Endothelial cell of umbilical vein (primary cell): ENCODE results near the gene SERPINB5. TPM values are rescaled to one million over a fixed set of nuclear protein-coding genes. Genes with fewer than 3 reads are reported as not detected.

ENCODE experiments used
- BruUV-seq: library from RNA; stranded (reverse); fragments of 400-500 nt; replicated peaks from 2 replicates; lab custom pipeline; 2021; lab: Mats Ljungman, UMichigan
- CTCF ChIA-PET: fragments of 300-600, 350-600 bp; sonication (Branson Sonifier 250); formaldehyde crosslinking; loops from one replicate; lab custom pipeline; 2021; ENCODE audit warnings: antibody characterized with exemption, inconsistent platforms; lab: Charles Lee
- POLR2A ChIA-PET: fragments of 300-600, 350-600 bp; sonication (Branson Sonifier 250); formaldehyde crosslinking; loops from one replicate; lab custom pipeline; 2021; ENCODE audit warnings: antibody characterized with exemption, inconsistent platforms; lab: Charles Lee
- DNase-seq: peaks from one replicate; pipeline ENCODE4 v3.0.0-alpha.2; 2011; ENCODE audit warnings: low read depth, low spot score
- FAIRE-seq: peaks from 2 replicates; lab custom pipeline; 2011; peaks lifted over from hg19 to GRCh38; lab: Jason Lieb, UNC
- H2AFZ ChIP-seq: 2 replicates; pipeline ENCODE4 v1.6.0; 2012; ENCODE audit warnings: low read depth, low read length, control low read depth, inconsistent platforms
- H3K27ac ChIP-seq: 2 replicates; pipeline ENCODE4 v1.5.1; 2011; ENCODE audit warnings: low read depth, mild to moderate bottlenecking, control low read depth, low read length, moderate library complexity; ENCODE audit not compliant: insufficient read depth
- H3K27me3 ChIP-seq, 2 experiments: 2 replicates each; pipeline versions ENCODE4 v1.6.0 to v1.6.1; 2011; ENCODE audit warnings: low read length in 2 of 2, mixed read lengths in 1 of 2; ENCODE audit not compliant: control insufficient read depth in 2 of 2, insufficient read depth in 2 of 2
- H3K36me3 ChIP-seq, 2 experiments: 2 replicates in 1 of 2; 3 replicates in 1 of 2; pipeline ENCODE4 v1.5.1; 2011; ENCODE audit warnings: low read length in 2 of 2, mild to moderate bottlenecking in 1 of 2, moderate library complexity in 1 of 2; ENCODE audit not compliant: control insufficient read depth in 2 of 2, insufficient read depth in 2 of 2; ENCODE audit errors: extremely low read depth in 1 of 2
- H3K4me1 ChIP-seq: 3 replicates; pipeline ENCODE4 v1.5.1; 2011; ENCODE audit warnings: mild to moderate bottlenecking, low read length; ENCODE audit not compliant: control insufficient read depth, insufficient read depth; ENCODE audit errors: extremely low read depth
- H3K4me2 ChIP-seq: 2 replicates; pipeline ENCODE4 v1.6.1; 2011; ENCODE audit warnings: low read length, control low read depth, mixed read lengths; ENCODE audit not compliant: insufficient read depth
- H3K4me3 ChIP-seq, 3 experiments: fragments of 200-600 bp in 1 of 3; sonication (generic), shearing (Covaris generic) in 1 of 3; replicated peaks in 1 of 3; 2 replicates each; pipeline ENCODE4 v1.5.1; 2011 to 2016; ENCODE audit warnings: control low read depth in 3 of 3, low read length in 3 of 3, mild to moderate bottlenecking in 2 of 3, inconsistent platforms in 1 of 3, low read depth in 1 of 3, moderate library complexity in 1 of 3; ENCODE audit not compliant: insufficient read depth in 1 of 3
- H3K79me2 ChIP-seq: 2 replicates; pipeline ENCODE4 v1.6.0; 2012; ENCODE audit warnings: low read length, inconsistent platforms; ENCODE audit not compliant: control insufficient read depth, insufficient read depth
- H3K9ac ChIP-seq: replicated peaks from 2 replicates; pipeline ENCODE3; 2011; ENCODE audit warnings: low read length, control low read depth; ENCODE audit not compliant: insufficient read depth; ENCODE audit errors: extremely low read depth
- H3K9me1 ChIP-seq: replicated peaks from 3 replicates; pipeline ENCODE4 v1.6.0; 2011; ENCODE audit warnings: mild to moderate bottlenecking, low read length; ENCODE audit not compliant: control insufficient read depth, insufficient read depth; ENCODE audit errors: extremely low read depth
- H3K9me3 ChIP-seq: replicated peaks from 2 replicates; pipeline ENCODE4 v1.5.1; 2012; ENCODE audit warnings: low read length, inconsistent platforms; ENCODE audit not compliant: control insufficient read depth, insufficient read depth
- H4K20me1 ChIP-seq: replicated peaks from 2 replicates; pipeline ENCODE3; 2011; ENCODE audit warnings: mild to moderate bottlenecking, low read length; ENCODE audit not compliant: control insufficient read depth, insufficient read depth; ENCODE audit errors: extremely low read depth
- CTCF ChIP-seq, 2 donors: IDR thresholded peaks; 1 replicate in 1 of 2; 2 replicates in 1 of 2; pipeline ENCODE4 v1.5.1; 2011; ENCODE audit warnings: low read length in 2 of 2, mild to moderate bottlenecking in 2 of 2, moderate library complexity in 2 of 2, control low read depth in 1 of 2, inconsistent platforms in 1 of 2, low read depth in 1 of 2; ENCODE audit not compliant: insufficient read depth in 1 of 2; ENCODE audit errors: extremely low read depth in 1 of 2
- EZH2 ChIP-seq: IDR thresholded peaks from 2 replicates; pipeline ENCODE4 v1.6.1; 2012; ENCODE audit warnings: borderline replicate concordance, low read depth, mild to moderate bottlenecking, moderate library complexity, low read length, inconsistent platforms; ENCODE audit not compliant: severe bottlenecking
- FOS ChIP-seq: IDR thresholded peaks from 2 replicates; pipeline ENCODE4 v1.6.1; 2011; ENCODE audit warnings: mild to moderate bottlenecking, low read length, moderate library complexity, borderline replicate concordance; ENCODE audit not compliant: insufficient read depth
- GATA2 ChIP-seq: IDR thresholded peaks from 2 replicates; pipeline ENCODE4 v1.7.0; 2011; ENCODE audit warnings: low read depth, mild to moderate bottlenecking, moderate library complexity, mixed read lengths, low read length; ENCODE audit not compliant: insufficient read length, insufficient read depth
- JUN ChIP-seq: IDR thresholded peaks from 2 replicates; pipeline ENCODE4 v1.6.1; 2011; ENCODE audit warnings: borderline replicate concordance, low read depth; ENCODE audit not compliant: insufficient read length, insufficient read depth
- MAX ChIP-seq: IDR thresholded peaks from 2 replicates; pipeline ENCODE4 v1.6.1; 2011; ENCODE audit not compliant: insufficient read depth, insufficient read length
- MYC ChIP-seq: IDR thresholded peaks from one replicate; pipeline ENCODE4 v1.6.1; 2011; ENCODE audit warnings: mild to moderate bottlenecking, low read depth, low read length
- POLR2A ChIP-seq: IDR thresholded peaks from 2 replicates; pipeline ENCODE4 v1.6.1; 2012; ENCODE audit warnings: low read depth, mild to moderate bottlenecking, control low read depth, low read length
- POLR2AphosphoS5 ChIP-seq: IDR thresholded peaks from 2 replicates; pipeline ENCODE4 v1.6.1; 2012; ENCODE audit warnings: low read depth, mild to moderate bottlenecking, control low read depth, low read length, moderate library complexity; ENCODE audit not compliant: insufficient read depth
- dilution Hi-C: fragments of 300-500 bp; cut with MboI; formaldehyde crosslinking; loops from one replicate; pipeline ENCODE4 v1.15.0; 2019; ENCODE audit warnings: low sequenced_read_pairs; ENCODE audit not compliant: extremely low pct_ligation_motif_present
- intact Hi-C: fragments of 100-400 bp; cut with micrococcal nuclease; formaldehyde crosslinking; loops from one replicate; pipeline ENCODE4 v1.10.0; 2022
- polyA plus RNA-seq, 4 experiments: library from polyadenylated mRNA; depleted of rRNA in 3 of 4; stranded (reverse) in 3 of 4; unstranded in 1 of 4; fragments of >200 nt; gene quantifications; 2 replicates each; pipeline versions ENCODE4 v1.2.1 to v1.2.3, GENCODE V29; 2011 to 2012; ENCODE audit warnings: missing spikeins in 1 of 4
- total RNA-seq: library from RNA; stranded (reverse); gene quantifications from 2 replicates; pipeline ENCODE4 v1.2.3, GENCODE V29; 2021

Gene SERPINB5
- total and polyA plus RNA-seq, 2 donors (not counting 3 experiments of a cell fraction or from before 2014, with no cell fraction given) = not detected

- Histone ChIP-seq H3K9me3 (no peaks in the 10 kb centered on the region), H3K36me3 (no peaks in the 10 kb centered on the region), H4K20me1 (no peaks in the 10 kb centered on the region), H3K79me2 (no peaks in the 10 kb centered on the region), H3K27me3 (peaks cover 8 to 9% of the 10 kb centered on the region in 2 experiments), H3K4me1 (no peaks in the 10 kb centered on the region), H2AFZ (no peak overlapping the region), H3K27ac (no peak overlapping the region), H3K9ac (no peak overlapping the region), H3K4me2 (no peak overlapping the region), H3K4me3 (no peak overlapping the region), H3K9me1 (no peaks in the 10 kb centered on the region)
- FAIRE-seq (no peak), DNase-seq (no peak)
- CTCF ChIA-PET = interaction anchor here (1.0 to 7.6 kb wide), 7 partner anchors 8 to 479 kb away, joined by 4 to 173 read pairs (median 25); no protein-coding TSS in a partner anchor
- intact Hi-C loops = loop anchor here (5.0 kb wide), 1 partner anchor 476 kb away; no protein-coding TSS in a partner anchor
- BruUV-seq = no TSS peak
- dilution Hi-C loops = no loop called here
- TF ChIP-seq EZH2 (no peak), GATA2 (no peak), CTCF (IDR thresholded peaks at IDR 0.05; ENCODE audit: extremely low read depth in 1 of 2, insufficient read depth in 1 of 2, low read depth in 1 of 2, low read length in 2 of 2) (no peak), JUN (no peak), MAX (no peak), POLR2A (no peak), FOS (no peak), MYC (no peak), POLR2AphosphoS5 (no peak)
- POLR2A ChIA-PET = no interaction called here
These were observed 39.0 kb downstream of the SERPINB5 start for GRCh38 chr18:63515801-63516200.
